A673 (cell line): ENCODE results near the gene SLC66A2. TPM values are rescaled to one million over a fixed set of nuclear protein-coding genes. Genes with fewer than 3 reads are reported as not detected.

Experiments
- BruUV-seq: library from RNA; stranded (reverse); fragments of 400-500 nt; replicated peaks from 2 replicates; lab custom pipeline; 2021; lab: Mats Ljungman, UMichigan
- CTCF ChIA-PET: fragments of 300-600 bp; sonication (Branson Sonifier 250); formaldehyde crosslinking; loops from one replicate; lab custom pipeline; 2022; ENCODE audit warnings: antibody characterized with exemption; lab: Charles Lee
- POLR2A ChIA-PET: fragments of 300-600 bp; sonication (Branson Sonifier 250); formaldehyde crosslinking; loops from one replicate; lab custom pipeline; 2022; ENCODE audit warnings: antibody characterized with exemption; ENCODE audit not compliant: low non-redundant PET; lab: Charles Lee
- DNase-seq: peaks from one replicate; pipeline ENCODE4 v3.0.0-alpha.2; 2015; ENCODE audit warnings: low spot score
- H3K27ac ChIP-seq: fragments of 200-600 bp; sonication (generic); 2 replicates; pipeline ENCODE4 v1.5.1; 2016; ENCODE audit warnings: mixed run types, low read depth, mild to moderate bottlenecking, mixed read lengths, antibody characterized with exemption, low read length; ENCODE audit not compliant: poor library complexity, severe bottlenecking
- H3K27me3 ChIP-seq: fragments of 200-600 bp; sonication (generic); replicated peaks from 2 replicates; pipeline ENCODE4 v1.6.1; 2017; ENCODE audit warnings: mixed run types, low read depth, mild to moderate bottlenecking, mixed read lengths, antibody characterized with exemption, low read length; ENCODE audit not compliant: insufficient read depth, poor library complexity
- H3K36me3 ChIP-seq: fragments of 200-600 bp; sonication (generic); 2 replicates; pipeline ENCODE4 v1.6.1; 2016; ENCODE audit warnings: mixed run types, mild to moderate bottlenecking, mixed read lengths, antibody characterized with exemption, low read length; ENCODE audit not compliant: insufficient read depth, poor library complexity, severe bottlenecking
- H3K4me1 ChIP-seq: fragments of 200-600 bp; sonication (generic); 2 replicates; pipeline ENCODE4 v1.6.1; 2017; ENCODE audit warnings: mixed run types, mild to moderate bottlenecking, mixed read lengths, antibody characterized with exemption, low read length; ENCODE audit not compliant: insufficient read depth, poor library complexity, severe bottlenecking
- H3K4me3 ChIP-seq: fragments of 200-600 bp; sonication (generic); 2 replicates; pipeline ENCODE4 v1.5.1; 2016; ENCODE audit warnings: low read depth, mixed run types, mild to moderate bottlenecking, mixed read lengths, low read length; ENCODE audit not compliant: poor library complexity, severe bottlenecking
- H3K9me3 ChIP-seq: fragments of 200-600 bp; sonication (generic); 2 replicates; pipeline ENCODE4 v1.6.1; 2016; ENCODE audit warnings: mixed run types, low read depth, mild to moderate bottlenecking, mixed read lengths, antibody characterized with exemption, low read length; ENCODE audit not compliant: poor library complexity, severe bottlenecking
- CTCF ChIP-seq: fragments of 300-800, 200-600 bp; sonication (generic); conservative IDR thresholded peaks from 2 replicates; pipeline ENCODE4 v1.5.1; 2017; ENCODE audit warnings: low read depth, mild to moderate bottlenecking, antibody characterized with exemption, low read length, moderate library complexity, mixed read lengths
- EZH2 ChIP-seq: fragments of 200-600 bp; sonication (generic); IDR thresholded peaks from 2 replicates; pipeline ENCODE4 v1.6.1; 2017; ENCODE audit warnings: borderline replicate concordance, low read depth, mild to moderate bottlenecking, mixed read lengths, antibody characterized with exemption, low read length; ENCODE audit not compliant: poor library complexity, severe bottlenecking
- intact Hi-C: fragments of 100-400 bp; cut with micrococcal nuclease; formaldehyde crosslinking; loops from one replicate; pipeline ENCODE4 v1.10.0; 2022; ENCODE audit not compliant: unreplicated experiment
- total RNA-seq: library from RNA; stranded (reverse); gene quantifications from 2 replicates; pipeline ENCODE4 v1.2.3, GENCODE V29; 2021

The SLC66A2 gene
- total RNA-seq, 1 experiment from 2014 or later: 28.0 TPM

GRCh38 chr18:79935098-79935480 lies 16.4 kb downstream of the SLC66A2 start:
- H3K27me3 ChIP-seq: no peaks in the 10 kb centered on the region
- intact Hi-C loops: no loop called here
- ChIA-PET POLR2A (no interaction called here), CTCF (no interaction called here)
- peaks cover 27% of the 10 kb centered on the region for H3K9me3 ChIP-seq
- no peak for TF ChIP-seq EZH2
- no peak for TF ChIP-seq CTCF
- no peak for DNase-seq
- no peaks in the 10 kb centered on the region for H3K4me1 ChIP-seq
- BruUV-seq: no TSS peak
- peaks cover 16% of the 10 kb centered on the region for H3K36me3 ChIP-seq
- H3K27ac ChIP-seq: no peak overlapping the region
- H3K4me3 ChIP-seq: no peak overlapping the region

- CTCF ChIA-PET: no interaction called here
- intact Hi-C loops: no loop called here
- BruUV-seq: no TSS peak
- Histone ChIP-seq H3K4me3 (no peak overlapping the region), H3K9me3 (peaks cover 33% of the 10 kb centered on the region), H3K27ac (no peak overlapping the region), H3K36me3 (peaks cover 21% of the 10 kb centered on the region), H3K27me3 (no peaks in the 10 kb centered on the region), H3K4me1 (no peaks in the 10 kb centered on the region)
- POLR2A ChIA-PET: no interaction called here
- DNase-seq: no peak
- TF ChIP-seq CTCF (no peak), EZH2 (no peak)
These were observed 16.9 kb downstream of the SLC66A2 start for GRCh38 chr18:79934311-79935097.

- intact Hi-C loops: no loop called here
- H3K36me3 ChIP-seq: peaks cover 29% of the 10 kb centered on the region
- peaks cover 41% of the 10 kb centered on the region for H3K9me3 ChIP-seq
- no peak for DNase-seq
- H3K27me3 ChIP-seq: no peaks in the 10 kb centered on the region
- TF ChIP-seq CTCF (no peak), EZH2 (no peak)
- no TSS peak for BruUV-seq
- POLR2A ChIA-PET: no interaction called here
- CTCF ChIA-PET: no interaction called here
- no peak overlapping the region for H3K4me3 ChIP-seq
- H3K4me1 ChIP-seq: no peaks in the 10 kb centered on the region
- no peak overlapping the region for H3K27ac ChIP-seq
These were observed 17.7 kb downstream of the SLC66A2 start for GRCh38 chr18:79933765-79934164.
